Skeletal muscle tissue (tissue), 4 donors: ENCODE results near the gene FCN3. TPM values are rescaled to one million over a fixed set of nuclear protein-coding genes. Genes with fewer than 3 reads are reported as not detected.
"Not testable (repeated sequence)": the region's sequence is repeated elsewhere in the genome, so short reads cannot be mapped to it uniquely, and the experiment has no call there.

ENCODE experiments used
- H3K27ac ChIP-seq: one replicate; pipeline ENCODE4 v1.7.0; 2013; ENCODE audit warnings: mild to moderate bottlenecking, low read depth, low read length, inconsistent platforms
- H3K27me3 ChIP-seq, 3 donors: one replicate each; pipeline ENCODE4 v1.7.0; 2013; ENCODE audit warnings: low read length in 3 of 3; ENCODE audit not compliant: control insufficient read depth in 3 of 3, insufficient read depth in 3 of 3
- H3K36me3 ChIP-seq, 3 donors: one replicate each; pipeline ENCODE4 v1.7.0; 2013; ENCODE audit warnings: low read length in 3 of 3; ENCODE audit not compliant: control insufficient read depth in 3 of 3, insufficient read depth in 3 of 3
- H3K4me1 ChIP-seq, 3 donors: one replicate each; pipeline ENCODE4 v1.7.0; 2013; ENCODE audit warnings: low read length in 3 of 3, mild to moderate bottlenecking in 3 of 3; ENCODE audit not compliant: control insufficient read depth in 3 of 3, insufficient read depth in 3 of 3
- H3K4me3 ChIP-seq, 3 donors: one replicate each; pipeline ENCODE4 v1.7.0; 2013; ENCODE audit warnings: low read length in 3 of 3
- H3K9ac ChIP-seq, 3 donors: one replicate each; pipeline ENCODE4 v1.7.0; 2013; ENCODE audit warnings: low read length in 3 of 3, mild to moderate bottlenecking in 3 of 3, moderate library complexity in 2 of 3, low read depth in 1 of 3
- H3K9me3 ChIP-seq, 3 donors: one replicate each; pipeline ENCODE4 v1.7.0; 2013; ENCODE audit warnings: low read length in 3 of 3; ENCODE audit not compliant: control insufficient read depth in 3 of 3
- total RNA-seq: library from RNA; depleted of rRNA; stranded (reverse); fragments of >200 nt; gene quantifications from one replicate; pipeline ENCODE4 v1.2.3, GENCODE V29; 2014
- donor health status: Osteomylitis.

FCN3 gene
- total RNA-seq, 1 donor from 2014 or later: not detected

DNA sequence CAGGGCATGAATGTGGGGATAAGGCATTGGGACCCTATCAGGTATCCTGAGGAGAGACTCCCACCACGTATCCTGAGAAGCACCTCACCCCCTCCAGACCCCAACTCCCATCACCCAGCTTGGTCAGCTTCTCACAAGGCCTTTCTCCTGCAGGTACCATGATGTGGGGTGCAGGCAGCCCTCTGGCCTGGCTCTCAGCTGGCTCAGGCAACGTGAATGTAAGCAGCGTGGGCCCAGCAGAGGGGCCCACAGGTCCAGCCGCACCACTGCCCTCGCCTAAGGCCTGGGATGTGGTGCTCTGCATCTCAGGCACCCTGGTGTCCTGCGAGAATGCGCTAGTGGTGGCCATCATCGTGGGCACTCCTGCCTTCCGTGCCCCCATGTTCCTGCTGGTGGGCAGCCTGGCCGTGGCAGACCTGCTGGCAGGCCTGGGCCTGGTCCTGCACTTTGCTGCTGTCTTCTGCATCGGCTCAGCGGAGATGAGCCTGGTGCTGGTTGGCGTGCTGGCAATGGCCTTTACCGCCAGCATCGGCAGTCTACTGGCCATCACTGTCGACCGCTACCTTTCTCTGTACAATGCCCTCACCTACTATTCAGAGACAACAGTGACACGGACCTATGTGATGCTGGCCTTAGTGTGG is 19.1 kb upstream of the FCN3 start:
- Histone ChIP-seq H3K36me3 (no peaks in the 10 kb centered on the region), H3K9me3 (no peaks in the 10 kb centered on the region), H3K9ac (no peak overlapping the region), H3K4me1 (peaks cover 17 to 24% (median 17%) of the 10 kb centered on the region in 3 donors), H3K4me3 (no peak overlapping the region), H3K27ac (no peak overlapping the region), H3K27me3 (no peaks in the 10 kb centered on the region)

- H3K9ac ChIP-seq: peak overlapping the region; percentile 43 to 81 (median 65)
- H3K4me3 ChIP-seq: peak overlapping the region; percentile 14 to 73 (median 57)
- H3K4me1 ChIP-seq: peaks cover 17 to 27% (median 17%) of the 10 kb centered on the region in 3 donors
- no peaks in the 10 kb centered on the region for H3K36me3 ChIP-seq
- H3K27me3 ChIP-seq: no peaks in the 10 kb centered on the region
- no peak overlapping the region for H3K27ac ChIP-seq
- H3K9me3 ChIP-seq: no peaks in the 10 kb centered on the region
Observed at GRCh38 chr1:27392778-27393635, 18.4 kb upstream of the FCN3 start.

- H3K4me1 ChIP-seq: peaks cover 17 to 27% (median 17%) of the 10 kb centered on the region in 3 donors
- H3K4me3 ChIP-seq: peak within 1 kb of the TSS; percentile 14 to 73 (median 60)
- H3K9ac ChIP-seq: peak within 1 kb of the TSS; percentile 43 to 81 (median 65)
- H3K36me3 ChIP-seq: no peaks in the 10 kb centered on the region
- H3K27ac ChIP-seq: no peak within 1 kb of the TSS
- no peaks in the 10 kb centered on the region for H3K27me3 ChIP-seq
- no peaks in the 10 kb centered on the region for H3K9me3 ChIP-seq
Observed at GRCh38 chr1:27392096-27392777, 17.6 kb upstream of the FCN3 start, which contains the start of gene GPR3. GPR3 (plus strand) TSS chr1:27392622; CDS start chr1:27393799, 1,177 bp downstream.

DNA sequence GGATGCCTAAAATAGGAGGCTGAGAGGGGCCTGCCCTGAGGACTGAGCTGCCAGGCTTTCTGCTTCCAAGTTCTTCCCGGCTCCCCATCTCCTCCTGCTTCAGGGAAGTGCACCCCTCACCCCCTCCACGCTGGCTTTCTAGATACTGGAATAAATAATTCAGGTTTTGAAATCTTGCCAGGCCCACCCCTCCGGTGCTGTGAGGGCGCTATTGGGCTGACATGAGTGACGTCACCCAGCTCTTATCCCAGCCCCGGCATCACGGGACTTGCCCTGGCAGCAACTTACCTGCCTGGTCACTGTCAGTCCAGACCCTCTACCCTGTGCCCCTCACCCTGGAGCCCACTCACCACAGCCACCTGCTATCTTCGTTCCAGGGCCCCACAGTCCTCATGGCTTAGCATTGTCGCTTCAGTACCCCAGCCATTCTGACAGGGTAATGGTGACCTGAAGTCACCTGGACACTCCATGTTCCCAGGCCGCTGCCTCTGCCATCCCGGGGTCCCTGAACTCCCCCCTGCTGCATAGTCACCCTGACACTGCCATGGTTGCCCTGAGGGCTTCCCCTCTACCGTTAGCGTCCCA is 17.0 kb upstream of the FCN3 start:
- H3K27ac ChIP-seq: no peak overlapping the region
- H3K4me3 ChIP-seq: peak overlapping the region; percentile 11 to 73 (median 60)
- H3K9me3 ChIP-seq: no peaks in the 10 kb centered on the region
- H3K9ac ChIP-seq: peak overlapping the region in 2 of 3 donors; percentile 51 to 81
- no peaks in the 10 kb centered on the region for H3K27me3 ChIP-seq
- peaks cover 17 to 27% (median 17%) of the 10 kb centered on the region in 3 donors for H3K4me1 ChIP-seq
- no peaks in the 10 kb centered on the region for H3K36me3 ChIP-seq

DNA sequence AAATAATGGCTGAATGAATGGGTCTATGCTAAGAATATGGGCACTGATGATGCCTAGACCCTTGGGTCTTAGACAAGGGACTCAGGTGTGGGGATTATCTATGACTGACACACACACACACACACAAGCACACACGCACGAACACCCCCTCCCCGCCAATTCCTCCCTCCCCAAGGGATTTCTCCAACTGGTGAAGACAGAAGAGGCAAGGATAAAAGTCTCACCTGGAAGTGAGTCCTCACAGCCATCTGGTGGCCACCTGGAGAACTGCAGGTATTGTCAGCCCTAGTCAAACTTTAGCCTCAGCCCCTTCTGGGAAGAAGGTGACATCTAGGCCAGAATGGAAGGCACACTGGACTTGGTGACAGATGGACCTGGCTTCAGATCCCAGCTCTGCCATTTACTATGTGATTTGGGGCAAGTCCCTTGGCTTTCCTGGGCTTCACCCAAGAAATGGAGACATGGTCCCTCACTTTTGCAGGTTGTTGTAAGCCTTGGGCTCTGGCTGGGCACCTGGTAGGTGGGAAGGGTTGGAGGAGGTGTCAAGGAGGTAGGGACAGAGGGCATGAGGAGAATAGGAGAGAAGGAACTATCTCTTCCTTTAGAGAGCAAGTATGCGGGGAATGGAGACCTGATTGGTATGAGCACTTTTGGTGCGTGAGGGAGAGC is 13.8 kb upstream of the FCN3 start:
- no peak overlapping the region for H3K4me3 ChIP-seq
- H3K4me1 ChIP-seq: peaks cover 17 to 19% (median 17%) of the 10 kb centered on the region in 3 donors
- H3K36me3 ChIP-seq: no peaks in the 10 kb centered on the region
- H3K27me3 ChIP-seq: peaks cover 0 to 2% (median 0%) of the 10 kb centered on the region in 3 donors
- H3K9ac ChIP-seq: peak overlapping the region in 1 of 3 donors; percentile 40
- H3K9me3 ChIP-seq: no peaks in the 10 kb centered on the region
- H3K27ac ChIP-seq: no peak overlapping the region

- not testable (repeated sequence) for H3K27me3 ChIP-seq, H3K27ac ChIP-seq, H3K9ac ChIP-seq, H3K9me3 ChIP-seq, H3K36me3 ChIP-seq, H3K4me3 ChIP-seq
- peaks cover 12 to 16% (median 13%) of the 10 kb centered on the region in 3 donors for H3K4me1 ChIP-seq
Observed at GRCh38 chr1:27384797-27385196, 10.2 kb upstream of the FCN3 start.

GRCh38 chr1:27383661-27384060 is 9.0 kb upstream of the FCN3 start:
- Histone ChIP-seq H3K4me1 (peaks cover 12 to 15% (median 13%) of the 10 kb centered on the region in 3 donors), H3K9me3 (no peaks in the 10 kb centered on the region), H3K4me3 (no peak overlapping the region), H3K9ac (no peak overlapping the region), H3K27ac (no peak overlapping the region), H3K27me3 (peaks cover 0 to 4% (median 3%) of the 10 kb centered on the region in 3 donors), H3K36me3 (no peaks in the 10 kb centered on the region)

GRCh38 chr1:27383039-27383605 is 8.5 kb upstream of the FCN3 start, which contains the start of gene CD164L2:
CD164L2 (minus strand) TSS chr1:27383333; CDS start chr1:27383239, 94 bp downstream.
- Histone ChIP-seq H3K4me3 (no peak within 1 kb of the TSS), H3K27ac (no peak within 1 kb of the TSS), H3K9me3 (no peaks in the 10 kb centered on the region), H3K4me1 (peaks cover 12 to 13% (median 13%) of the 10 kb centered on the region in 3 donors), H3K9ac (no peak within 1 kb of the TSS), H3K36me3 (no peaks in the 10 kb centered on the region), H3K27me3 (peaks cover 0 to 4% (median 3%) of the 10 kb centered on the region in 3 donors)
